GM12878 (cell line): Measurements from ENCODE around the gene LRRC37A3. TPM values are rescaled to one million over a fixed set of nuclear protein-coding genes. Genes with fewer than 3 reads are reported as not detected.
"Not testable (repeated sequence)": the region's sequence is repeated elsewhere in the genome, so short reads cannot be mapped to it uniquely, and the experiment has no call there.

Experiments used
- ATAC-seq: fragments of 200-7000 bp; cut with Tn5 transposase; 3 replicates; pipeline ENCODE4 v1.9.1; 2020; ENCODE audit warnings: mild to moderate bottlenecking, moderate library complexity
- BruUV-seq: library from RNA; stranded (reverse); fragments of 400-500 nt; replicated peaks from 2 replicates; lab custom pipeline; 2021; lab: Mats Ljungman, UMichigan
- CTCF ChIA-PET: fragments of 300-600 bp; sonication (Branson Sonifier 250); formaldehyde crosslinking; extraction: SDS; loops from one replicate; lab custom pipeline; 2021; ENCODE audit warnings: inconsistent platforms; lab: Yijun Ruan, JAX
- POLR2A ChIA-PET: fragments of 350-600 bp; formaldehyde crosslinking; extraction: SDS; loops from one replicate; lab custom pipeline; 2021; ENCODE audit warnings: inconsistent platforms; lab: Charles Lee
- RAD21 ChIA-PET: fragments of 300-600 bp; sonication (Branson Sonifier 250); formaldehyde crosslinking; loops from one replicate; lab custom pipeline; 2023; ENCODE audit warnings: antibody characterized with exemption; ENCODE audit not compliant: unreplicated experiment; lab: Charles Lee
- SMC1A ChIA-PET: fragments of 300-600 bp; sonication (Branson Sonifier 250); formaldehyde crosslinking; loops from one replicate; lab custom pipeline; 2023; ENCODE audit not compliant: unreplicated experiment, uncharacterized antibody; lab: Charles Lee
- DNase-seq: peaks from one replicate; pipeline ENCODE4 v3.0.0-alpha.2; 2011; ENCODE audit warnings: low read depth, low spot score
- FAIRE-seq: peaks from 3 replicates; lab custom pipeline; 2011; peaks lifted over from hg19 to GRCh38; lab: Jason Lieb, UNC
- H2AFZ ChIP-seq: 2 replicates; pipeline ENCODE4 v1.6.0; 2011; ENCODE audit warnings: low read depth, low read length, control low read depth; ENCODE audit not compliant: control insufficient read depth
- H3K27ac ChIP-seq: 2 replicates; pipeline ENCODE4 v1.5.1; 2011; ENCODE audit warnings: control low read depth; ENCODE audit not compliant: control insufficient read depth, insufficient read depth
- H3K27me3 ChIP-seq, 2 experiments: replicated peaks in 1 of 2; 2 replicates each; pipeline versions ENCODE4 v1.6.0 to v1.6.1; 2011; ENCODE audit warnings: low read length in 1 of 2; ENCODE audit not compliant: control insufficient read depth in 2 of 2, insufficient read depth in 2 of 2
- H3K36me3 ChIP-seq, 2 experiments: 2 replicates each; pipeline ENCODE4 v1.5.1; 2011; ENCODE audit warnings: low read length in 1 of 2; ENCODE audit not compliant: control insufficient read depth in 2 of 2, insufficient read depth in 2 of 2
- H3K4me1 ChIP-seq: 2 replicates; pipeline ENCODE4 v1.6.1; 2011; ENCODE audit warnings: mild to moderate bottlenecking, low read length, moderate library complexity, mixed read lengths; ENCODE audit not compliant: control insufficient read depth, insufficient read depth
- H3K4me2 ChIP-seq: 2 replicates; pipeline ENCODE4 v1.6.0; 2011; ENCODE audit warnings: control low read depth; ENCODE audit not compliant: control insufficient read depth, insufficient read depth
- H3K4me3 ChIP-seq: fragments of 200-600 bp; sonication (generic); 2 replicates; pipeline ENCODE4 v1.5.1; 2016
- H3K79me2 ChIP-seq: 2 replicates; pipeline ENCODE4 v1.6.0; 2011; ENCODE audit warnings: low read length; ENCODE audit not compliant: control insufficient read depth, insufficient read depth
- H3K9ac ChIP-seq: 2 replicates; pipeline ENCODE4 v1.8.0; 2011; ENCODE audit warnings: low read length, control low read depth, mixed read lengths; ENCODE audit not compliant: control insufficient read depth, insufficient read depth
- H3K9me3 ChIP-seq: replicated peaks from 3 replicates; pipeline ENCODE4 v1.5.1; 2011; ENCODE audit warnings: mild to moderate bottlenecking, low read length; ENCODE audit not compliant: control insufficient read depth, insufficient read depth
- H4K20me1 ChIP-seq: 2 replicates; pipeline ENCODE4 v1.6.0; 2011; ENCODE audit not compliant: control insufficient read depth, insufficient read depth
- ZBTB40 ChIP-seq: fragments of 450-650 bp; IDR thresholded peaks from 2 replicates; pipeline ENCODE4 v1.6.1; 2016; ENCODE audit warnings: mild to moderate bottlenecking, moderate library complexity, borderline replicate concordance
- WGBS: methylation state at CpG from one replicate; pipeline ENCODE4 v1.1.6; 2016; ENCODE audit warnings: low lambda C conversion rate; ENCODE audit not compliant: insufficient replicate concordance, insufficient coverage; ENCODE audit errors: missing lambda C conversion rate; 5-methylcytosine and 5-hydroxymethylcytosine counted together
- in situ Hi-C: fragments of 300-500 bp; cut with MboI; formaldehyde crosslinking; loops from 9 replicates; pipeline ENCODE4 v1.14.3; 2018; ENCODE audit warnings: mixed read lengths
- intact Hi-C: fragments of 100-400 bp; cut with micrococcal nuclease; formaldehyde crosslinking; loops from one replicate; pipeline ENCODE4 v1.14.2; 2022; ENCODE audit not compliant: unreplicated experiment
- polyA plus RNA-seq, 11 experiments: library from polyadenylated mRNA; depleted of rRNA in 4 of 11; unstranded in 6 of 11; stranded (reverse) in 5 of 11; fragments of >200 nt; fragmentation: Nextera tagmentation in 4 of 11; fragmentation: Illumina TruSeq in 1 of 11; extraction: Ambion mirVana in 4 of 11; extraction: Trizol in 1 of 11; gene quantifications; 1 replicate in 1 of 11; 2 replicates in 10 of 11; pipeline versions ENCODE4 v1.2.1 to v1.2.3, GENCODE V29; 2011 to 2016; ENCODE audit warnings: inconsistent platforms in 2 of 11, missing spikeins in 2 of 11, low read depth in 1 of 11
- total RNA-seq, 4 experiments: library from RNA; depleted of rRNA in 3 of 4; stranded (reverse); fragments of >200 nt in 3 of 4; fragmentation: Illumina TruSeq in 1 of 4; extraction: Trizol in 1 of 4; gene quantifications; 2 replicates each; pipeline versions ENCODE4 v1.2.1 to v1.2.3, GENCODE V29; 2013 to 2021

LRRC37A3 gene
- total and polyA plus RNA-seq, 10 of the 15 experiments (the other 5 are each of a cell fraction or from before 2014, with no cell fraction given) = 0.18 to 10.0 (median 2.7) TPM

GRCh38 chr17:64917540-64917939 lies 1.7 kb downstream of the LRRC37A3 start:
- intact Hi-C loops, ATAC-seq, in situ Hi-C loops, CTCF ChIA-PET, H3K4me3 ChIP-seq, H4K20me1 ChIP-seq, DNase-seq, H3K9me3 ChIP-seq, H3K27me3 ChIP-seq, H3K27ac ChIP-seq, FAIRE-seq, RAD21 ChIA-PET, H3K4me2 ChIP-seq, H3K79me2 ChIP-seq, H2AFZ ChIP-seq, SMC1A ChIA-PET, H3K36me3 ChIP-seq, H3K9ac ChIP-seq, H3K4me1 ChIP-seq, BruUV-seq: not testable (repeated sequence)
- WGBS = 98% methylated on average over 15 of the region's 16 CpGs
- POLR2A ChIA-PET = interaction anchor here (0.6 kb wide), 2 partner anchors 104 to 1074 kb away, joined by 3 to 7 read pairs; no protein-coding TSS in a partner anchor

- 100% methylated on average over 1 of the region's 1 CpG for WGBS
- H3K4me1 ChIP-seq, CTCF ChIA-PET, H2AFZ ChIP-seq, ATAC-seq, SMC1A ChIA-PET, RAD21 ChIA-PET, H3K27ac ChIP-seq, in situ Hi-C loops, H3K4me3 ChIP-seq, H3K9ac ChIP-seq, H3K79me2 ChIP-seq, intact Hi-C loops, BruUV-seq, FAIRE-seq, H3K36me3 ChIP-seq, H3K4me2 ChIP-seq, H3K27me3 ChIP-seq, H3K9me3 ChIP-seq: not testable (repeated sequence)
- peak; percentile 49; the same call in 1 of the 2 replicates for TF ChIP-seq ZBTB40
- TF ChIP-seq, all 136 proteins: peak for 1; not testable (repeated sequence) for 135
- H4K20me1 ChIP-seq, DNase-seq, POLR2A ChIA-PET: not testable (repeated sequence)
Measured at GRCh38 chr17:64915244-64915643, 4.0 kb downstream of the LRRC37A3 start.

GRCh38 chr17:64910191-64910514 lies 9.1 kb downstream of the LRRC37A3 start:
- H3K9me3 ChIP-seq, H3K4me2 ChIP-seq, H3K36me3 ChIP-seq, CTCF ChIA-PET, H3K27me3 ChIP-seq, RAD21 ChIA-PET, in situ Hi-C loops, H3K9ac ChIP-seq, H3K4me3 ChIP-seq, H4K20me1 ChIP-seq, POLR2A ChIA-PET, FAIRE-seq, ATAC-seq, H3K79me2 ChIP-seq, H3K4me1 ChIP-seq, intact Hi-C loops, H3K27ac ChIP-seq, H2AFZ ChIP-seq, DNase-seq, SMC1A ChIA-PET, BruUV-seq: not testable (repeated sequence)
- 100% methylated on average over 1 of the region's 3 CpGs for WGBS
